ENCODE measurements around the gene MYO1E. TPM values are rescaled to one million over a fixed set of nuclear protein-coding genes. Genes with fewer than 3 reads are reported as not detected.

The MYO1E gene
- total RNA-seq, 1 donor from 2014 or later = 84.6 TPM

GRCh38 chr15:59242649-59243048, 130.0 kb downstream of the MYO1E start:
- H3K36me3 Mint-ChIP-seq (ENCODE audit: unreplicated experiment) = peaks cover 5% of the 10 kb centered on the region
- no peaks in the 10 kb centered on the region for H3K27me3 Mint-ChIP-seq (ENCODE audit: unreplicated experiment)
- no peak for DNase-seq (ENCODE audit: extremely low spot score, unreplicated experiment)
- H3K9me3 Mint-ChIP-seq (ENCODE audit: unreplicated experiment) = no peaks in the 10 kb centered on the region
- H3K4me1 Mint-ChIP-seq (ENCODE audit: unreplicated experiment) = peaks cover 5% of the 10 kb centered on the region
- no peak overlapping the region for H3K27ac Mint-ChIP-seq (ENCODE audit: unreplicated experiment)
- no peak for TF ChIP-seq CTCF (IDR thresholded peaks at IDR 0.05)
- no peak overlapping the region for H3K4me3 Mint-ChIP-seq (ENCODE audit: unreplicated experiment)

GRCh38 chr15:59240036-59240435, 132.6 kb downstream of the MYO1E start:
- DNase-seq (ENCODE audit: extremely low spot score, unreplicated experiment) = no peak
- Mint-ChIP-seq H3K27ac (ENCODE audit: unreplicated experiment) (no peak overlapping the region), H3K9me3 (ENCODE audit: unreplicated experiment) (no peaks in the 10 kb centered on the region), H3K4me1 (ENCODE audit: unreplicated experiment) (peaks cover 3% of the 10 kb centered on the region), H3K4me3 (ENCODE audit: unreplicated experiment) (no peak overlapping the region), H3K27me3 (ENCODE audit: unreplicated experiment) (no peaks in the 10 kb centered on the region), H3K36me3 (ENCODE audit: unreplicated experiment) (peaks cover 17% of the 10 kb centered on the region)
- no peak for TF ChIP-seq CTCF (IDR thresholded peaks at IDR 0.05)

- Mint-ChIP-seq H3K4me3 (ENCODE audit: unreplicated experiment) (no peak overlapping the region), H3K9me3 (ENCODE audit: unreplicated experiment) (no peaks in the 10 kb centered on the region), H3K36me3 (ENCODE audit: unreplicated experiment) (peaks cover 18% of the 10 kb centered on the region), H3K27me3 (ENCODE audit: unreplicated experiment) (no peaks in the 10 kb centered on the region), H3K27ac (ENCODE audit: unreplicated experiment) (no peak overlapping the region), H3K4me1 (ENCODE audit: unreplicated experiment) (peaks cover 6% of the 10 kb centered on the region)
- no peak for DNase-seq (ENCODE audit: extremely low spot score, unreplicated experiment)
- no peak for TF ChIP-seq CTCF (IDR thresholded peaks at IDR 0.05)
Observed at GRCh38 chr15:59237924-59238331, 134.7 kb downstream of the MYO1E start.

GRCh38 chr15:59237119-59237855, 135.4 kb downstream of the MYO1E start:
- H3K4me3 Mint-ChIP-seq (ENCODE audit: unreplicated experiment) = no peak overlapping the region
- no peaks in the 10 kb centered on the region for H3K27me3 Mint-ChIP-seq (ENCODE audit: unreplicated experiment)
- peaks cover 13% of the 10 kb centered on the region for H3K4me1 Mint-ChIP-seq (ENCODE audit: unreplicated experiment)
- DNase-seq (ENCODE audit: extremely low spot score, unreplicated experiment) = no peak
- no peak for TF ChIP-seq CTCF (IDR thresholded peaks at IDR 0.05)
- H3K9me3 Mint-ChIP-seq (ENCODE audit: unreplicated experiment) = no peaks in the 10 kb centered on the region
- no peak overlapping the region for H3K27ac Mint-ChIP-seq (ENCODE audit: unreplicated experiment)
- peaks cover 17% of the 10 kb centered on the region for H3K36me3 Mint-ChIP-seq (ENCODE audit: unreplicated experiment)

- TF ChIP-seq CTCF (IDR thresholded peaks at IDR 0.05) = no peak
- Mint-ChIP-seq H3K4me1 (ENCODE audit: unreplicated experiment) (peaks cover 19% of the 10 kb centered on the region), H3K27me3 (ENCODE audit: unreplicated experiment) (no peaks in the 10 kb centered on the region), H3K36me3 (ENCODE audit: unreplicated experiment) (peaks cover 14% of the 10 kb centered on the region), H3K27ac (ENCODE audit: unreplicated experiment) (no peak overlapping the region), H3K9me3 (ENCODE audit: unreplicated experiment) (no peaks in the 10 kb centered on the region), H3K4me3 (ENCODE audit: unreplicated experiment) (no peak overlapping the region)
- no peak for DNase-seq (ENCODE audit: extremely low spot score, unreplicated experiment)
Observed at GRCh38 chr15:59236394-59236793, 136.3 kb downstream of the MYO1E start.
